Stimulated activated naive B cell treated with anti-CD40 and anti-IgM and Interleukin-4, amounts not matched to agents 10 μg/mL and 1 μg/mL and 100 μg/mL, for 72 hours (primary cell): ENCODE results near the gene PDE6H.
A peak's percentile ranks its signal among the peaks of the same experiment; 100 is the strongest.

Experiments
- ATAC-seq, 2 donors: fragments of 150-1000 bp; cut with Tn5 transposase; replicated peaks; 2 replicates each; pipeline ENCODE4 v1.10.0; 2021; ENCODE audit warnings: moderate library complexity in 1 of 2
- DNase-seq: peaks from one replicate; pipeline ENCODE4 v3.0.0; 2021
- H3K27ac Mint-ChIP-seq: one replicate; pipeline ENCODE4 v1.8.0; 2022; ENCODE audit warnings: mild to moderate bottlenecking, mixed read lengths
- H3K27me3 Mint-ChIP-seq, 2 donors: one replicate each; pipeline ENCODE4 v1.8.0; 2022; ENCODE audit warnings: mixed read lengths in 2 of 2
- H3K36me3 Mint-ChIP-seq, 2 donors: one replicate each; pipeline ENCODE4 v1.8.0; 2022; ENCODE audit warnings: mixed read lengths in 2 of 2, mild to moderate bottlenecking in 1 of 2
- H3K4me1 Mint-ChIP-seq, 2 donors: one replicate each; pipeline ENCODE4 v1.8.0; 2022; ENCODE audit warnings: mixed read lengths in 2 of 2, mild to moderate bottlenecking in 1 of 2
- H3K4me3 Mint-ChIP-seq, 2 donors: one replicate each; pipeline ENCODE4 v1.8.0; 2022; ENCODE audit warnings: mild to moderate bottlenecking in 2 of 2, mixed read lengths in 2 of 2, moderate library complexity in 1 of 2
- H3K9me3 Mint-ChIP-seq, 2 donors: one replicate each; pipeline ENCODE4 v1.8.0; 2022; ENCODE audit warnings: mixed read lengths in 2 of 2, mild to moderate bottlenecking in 1 of 2

The PDE6H gene

DNA sequence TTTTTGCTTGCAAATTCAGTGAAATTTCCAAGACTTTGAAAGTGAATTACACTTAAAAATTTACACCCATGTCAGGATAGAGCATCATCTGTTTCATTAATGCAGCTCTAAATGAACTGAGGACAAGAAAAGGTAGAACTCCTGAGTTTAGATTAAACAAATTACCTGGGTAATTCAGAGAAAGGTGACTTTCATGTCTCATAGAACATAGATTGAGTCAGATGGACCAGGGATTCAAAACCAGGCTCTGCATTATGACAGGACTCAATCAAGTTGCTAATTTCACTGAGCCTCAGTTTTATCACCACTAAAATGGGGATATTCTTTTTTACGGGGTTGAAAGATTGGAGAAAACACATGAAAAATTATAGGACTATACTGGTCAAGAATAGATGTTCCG lies 15.9 kb upstream of the PDE6H start:
- Mint-ChIP-seq H3K36me3 (peaks cover 10 to 20% of the 10 kb centered on the region in 2 donors), H3K4me1 (peaks cover 44 to 72% of the 10 kb centered on the region in 2 donors), H3K27me3 (no peaks in the 10 kb centered on the region), H3K27ac (peak overlapping the region; percentile 74), H3K9me3 (no peaks in the 10 kb centered on the region), H3K4me3 (peak overlapping the region in 1 of 2 donors; percentile 45)
- no peak for ATAC-seq
- DNase-seq: no peak

DNA sequence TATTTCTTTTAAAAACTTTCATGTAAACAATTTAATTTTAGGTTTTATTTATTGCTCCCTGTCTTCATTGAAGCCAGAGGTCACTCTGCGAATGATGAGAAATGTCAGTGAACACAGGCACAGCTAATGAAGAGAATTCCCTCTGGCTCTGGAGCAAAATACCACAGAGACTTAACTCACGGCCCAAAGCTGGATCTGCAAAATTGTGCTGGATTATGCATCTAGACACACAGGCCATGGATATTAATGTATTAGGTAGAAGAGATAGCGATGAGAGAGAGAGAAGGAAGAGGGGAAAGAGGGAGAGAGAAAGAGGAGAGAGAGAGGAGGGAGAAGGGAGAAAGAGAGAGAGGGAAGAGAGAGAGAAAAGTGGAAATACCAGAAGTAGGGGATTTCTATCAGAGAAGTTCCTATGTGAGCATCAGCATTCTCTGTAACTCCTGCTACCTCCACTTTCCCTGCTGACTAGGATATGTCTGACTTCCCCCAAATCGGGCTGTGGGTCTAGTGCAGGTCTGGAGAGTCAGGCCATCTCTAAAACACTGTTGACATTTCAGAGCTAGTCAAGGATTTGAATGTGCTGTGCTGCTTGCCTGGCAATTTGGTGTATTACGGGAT lies 15.2 kb upstream of the PDE6H start:
- peaks cover 10 to 16% of the 10 kb centered on the region in 2 donors for H3K36me3 Mint-ChIP-seq

DNA sequence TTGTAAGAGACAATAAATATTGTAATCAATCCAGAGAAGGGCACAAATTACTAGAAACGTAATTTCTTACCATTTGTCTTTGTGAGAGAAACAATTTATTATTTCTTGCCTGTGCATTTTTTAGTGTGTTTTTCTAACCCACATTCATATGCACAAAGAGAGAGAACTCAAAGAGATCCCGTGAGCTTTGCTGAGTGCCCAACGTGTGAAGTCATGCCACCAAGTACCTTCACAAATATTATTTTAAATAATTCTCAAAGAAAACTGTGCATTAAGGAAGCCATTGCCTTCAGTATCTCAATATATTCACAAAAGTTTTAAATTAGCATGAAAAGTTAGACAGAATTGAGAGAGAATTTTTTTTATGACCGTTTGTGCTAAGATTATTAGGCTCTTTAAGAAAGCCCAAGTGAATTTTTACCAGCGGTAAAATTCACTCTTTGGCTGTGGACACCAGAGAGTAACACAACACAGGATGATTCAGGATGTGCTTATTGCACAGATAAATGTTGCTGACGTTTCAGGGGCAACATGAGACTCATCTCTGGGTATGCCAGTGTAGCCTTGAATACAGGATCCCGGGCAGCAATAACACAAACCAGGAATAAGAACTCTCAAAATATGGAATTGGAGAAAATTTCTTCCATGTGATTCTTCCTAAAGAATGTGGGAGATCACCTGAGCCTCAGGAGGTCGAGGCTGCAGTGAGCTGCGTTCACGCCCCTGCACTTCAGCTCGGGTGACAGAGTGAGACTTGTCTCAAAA lies 14.3 kb upstream of the PDE6H start:
- DNase-seq: no peak
- H3K4me1 Mint-ChIP-seq: peaks cover 36 to 64% of the 10 kb centered on the region in 2 donors
- peak overlapping the region; percentile 98 for H3K27ac Mint-ChIP-seq
- ATAC-seq: no peak
- H3K4me3 Mint-ChIP-seq: peak overlapping the region; percentile 98 to 99
- H3K9me3 Mint-ChIP-seq: no peaks in the 10 kb centered on the region
- H3K27me3 Mint-ChIP-seq: no peaks in the 10 kb centered on the region
- H3K36me3 Mint-ChIP-seq: peaks cover 10 to 16% of the 10 kb centered on the region in 2 donors

More for the DNA sequence above, 15.2 kb upstream of the PDE6H start:
- ATAC-seq (no peak), DNase-seq (no peak)
- no peaks in the 10 kb centered on the region for H3K9me3 Mint-ChIP-seq
- H3K27ac Mint-ChIP-seq: peak overlapping the region; percentile 98
- peak overlapping the region; percentile 69 to 98 for H3K4me3 Mint-ChIP-seq
- peaks cover 38 to 66% of the 10 kb centered on the region in 2 donors for H3K4me1 Mint-ChIP-seq
- no peaks in the 10 kb centered on the region for H3K27me3 Mint-ChIP-seq

DNA sequence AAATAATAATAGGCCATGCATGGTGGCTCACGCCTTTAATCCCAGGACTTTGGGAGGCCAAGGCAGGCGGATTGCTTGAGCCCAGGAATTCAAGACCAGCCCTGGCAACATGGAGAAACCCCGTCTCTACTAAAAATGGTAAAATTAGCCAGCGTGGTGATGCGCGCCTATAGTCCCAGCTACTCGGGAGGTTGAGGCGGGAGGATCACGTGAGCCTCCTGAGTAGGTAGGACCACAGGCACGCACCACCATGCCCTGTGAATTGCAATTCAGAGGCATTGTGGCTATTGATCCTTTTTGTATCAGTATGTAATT lies 13.8 kb upstream of the PDE6H start:
- Mint-ChIP-seq H3K9me3 (no peaks in the 10 kb centered on the region), H3K36me3 (peaks cover 10 to 16% of the 10 kb centered on the region in 2 donors), H3K27ac (peak overlapping the region; percentile 98), H3K27me3 (no peaks in the 10 kb centered on the region), H3K4me1 (peaks cover 35 to 64% of the 10 kb centered on the region in 2 donors), H3K4me3 (peak overlapping the region; percentile 98 to 99)
- ATAC-seq (no peak), DNase-seq (no peak)

DNA sequence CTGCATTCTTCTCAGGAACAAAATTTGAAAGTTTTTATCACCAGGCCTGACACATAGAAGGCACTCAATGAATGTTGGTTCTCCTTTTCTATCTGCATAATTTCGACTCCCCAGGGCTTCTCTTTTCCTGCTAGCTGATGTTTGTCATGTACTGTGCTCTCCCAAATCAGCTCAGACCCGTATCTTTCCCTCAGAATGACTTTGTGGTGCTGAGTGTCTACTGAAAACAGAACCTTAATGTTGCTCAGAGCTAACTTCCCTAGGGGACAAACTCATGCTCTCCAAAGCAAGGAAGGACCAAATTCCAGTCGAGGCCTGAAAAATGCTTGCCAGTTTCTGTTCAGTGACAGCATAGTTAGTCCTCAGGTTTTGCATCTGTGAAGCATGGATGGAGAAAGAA lies 13.4 kb upstream of the PDE6H start:
- no peaks in the 10 kb centered on the region for H3K9me3 Mint-ChIP-seq
- H3K36me3 Mint-ChIP-seq: peaks cover 10 to 14% of the 10 kb centered on the region in 2 donors
- H3K27ac Mint-ChIP-seq: peak overlapping the region; percentile 98
- H3K4me1 Mint-ChIP-seq: peaks cover 33 to 62% of the 10 kb centered on the region in 2 donors
- ATAC-seq (peak; percentile 35 to 36), DNase-seq (no peak)
- H3K27me3 Mint-ChIP-seq: no peaks in the 10 kb centered on the region
- H3K4me3 Mint-ChIP-seq: peak overlapping the region; percentile 98 to 99

DNA sequence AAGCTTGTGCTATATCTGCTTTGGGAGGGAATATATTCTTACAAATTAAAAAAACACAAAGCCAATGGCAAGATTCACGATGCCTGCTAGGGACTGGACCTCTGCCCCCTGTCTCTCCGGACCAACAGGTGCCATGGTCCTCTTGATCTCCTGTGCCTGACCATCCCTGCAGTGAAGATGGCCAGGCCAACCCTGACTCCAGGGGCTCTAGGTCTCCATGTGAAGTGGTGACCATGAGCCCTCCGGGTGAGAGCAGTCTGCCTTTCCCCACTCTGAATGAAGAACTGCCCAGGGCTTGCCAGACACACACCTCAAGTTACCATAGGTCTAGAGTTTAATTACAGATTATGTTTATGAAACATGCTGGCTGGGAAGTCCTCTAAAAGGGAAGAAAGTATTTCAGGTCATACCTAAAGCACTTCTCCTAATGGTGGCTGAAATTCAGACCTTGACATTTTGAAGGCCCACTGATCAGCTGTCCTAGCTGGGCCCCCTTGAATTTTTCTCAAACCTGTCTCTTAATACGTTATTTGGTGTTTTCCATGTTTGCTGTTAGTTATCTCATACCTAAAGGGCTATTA lies 12.8 kb upstream of the PDE6H start:
- H3K27me3 Mint-ChIP-seq: no peaks in the 10 kb centered on the region
- H3K27ac Mint-ChIP-seq: peak overlapping the region; percentile 98
- peaks cover 31 to 63% of the 10 kb centered on the region in 2 donors for H3K4me1 Mint-ChIP-seq
- DNase-seq (no peak), ATAC-seq (no peak)
- no peaks in the 10 kb centered on the region for H3K9me3 Mint-ChIP-seq
- H3K36me3 Mint-ChIP-seq: peaks cover 10 to 12% of the 10 kb centered on the region in 2 donors
- H3K4me3 Mint-ChIP-seq: peak overlapping the region; percentile 98 to 99

DNA sequence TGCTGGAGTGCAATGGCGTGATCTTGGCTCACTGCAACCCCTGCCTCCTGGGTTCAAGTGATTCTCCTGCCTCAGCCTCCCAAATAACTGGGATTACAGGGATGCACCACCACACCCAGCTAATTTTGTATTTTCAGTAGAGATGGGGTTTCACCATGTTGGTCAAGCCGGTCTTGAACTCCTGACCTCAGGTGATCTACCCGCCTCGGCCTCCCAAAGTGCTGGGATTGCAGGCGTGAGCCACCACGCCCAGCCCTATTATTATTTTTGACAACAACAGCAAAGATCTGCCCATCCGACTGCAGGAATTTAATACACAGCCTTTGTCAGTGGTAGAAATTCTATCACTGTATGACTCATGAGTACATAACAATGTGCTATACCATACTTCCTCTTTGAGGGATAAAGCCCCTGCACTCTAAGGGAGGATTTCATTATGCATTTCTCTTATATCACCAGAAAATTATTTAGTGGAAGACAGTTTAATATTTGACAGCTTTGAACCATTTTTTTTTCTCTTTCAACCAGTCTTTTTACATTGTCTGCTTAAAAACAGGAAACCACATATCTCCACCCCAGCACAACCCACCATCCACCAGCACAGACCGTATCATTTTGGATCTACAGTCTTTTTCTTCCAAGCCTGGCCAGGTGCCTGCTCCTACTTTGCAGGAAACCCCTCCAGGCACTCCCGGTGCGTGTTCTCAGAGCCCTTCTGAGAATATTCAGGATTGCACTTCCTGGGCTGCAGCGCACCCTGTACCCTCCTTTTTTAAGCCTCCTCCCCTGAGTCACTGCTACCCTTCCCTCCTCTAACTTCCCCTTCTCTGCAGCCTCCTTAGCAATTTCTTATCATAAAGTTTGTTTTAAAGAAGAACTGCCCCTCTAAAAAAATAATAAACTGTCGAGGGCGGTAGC lies 12.0 kb upstream of the PDE6H start:
- H3K4me3 Mint-ChIP-seq: peak overlapping the region; percentile 98 to 99
- ATAC-seq (peak; percentile 62 to 63), DNase-seq (no peak)
- no peaks in the 10 kb centered on the region for H3K27me3 Mint-ChIP-seq
- peaks cover 10 to 12% of the 10 kb centered on the region in 2 donors for H3K36me3 Mint-ChIP-seq
- peak overlapping the region; percentile 98 for H3K27ac Mint-ChIP-seq
- peaks cover 33 to 68% of the 10 kb centered on the region in 2 donors for H3K4me1 Mint-ChIP-seq
- H3K9me3 Mint-ChIP-seq: no peaks in the 10 kb centered on the region

DNA sequence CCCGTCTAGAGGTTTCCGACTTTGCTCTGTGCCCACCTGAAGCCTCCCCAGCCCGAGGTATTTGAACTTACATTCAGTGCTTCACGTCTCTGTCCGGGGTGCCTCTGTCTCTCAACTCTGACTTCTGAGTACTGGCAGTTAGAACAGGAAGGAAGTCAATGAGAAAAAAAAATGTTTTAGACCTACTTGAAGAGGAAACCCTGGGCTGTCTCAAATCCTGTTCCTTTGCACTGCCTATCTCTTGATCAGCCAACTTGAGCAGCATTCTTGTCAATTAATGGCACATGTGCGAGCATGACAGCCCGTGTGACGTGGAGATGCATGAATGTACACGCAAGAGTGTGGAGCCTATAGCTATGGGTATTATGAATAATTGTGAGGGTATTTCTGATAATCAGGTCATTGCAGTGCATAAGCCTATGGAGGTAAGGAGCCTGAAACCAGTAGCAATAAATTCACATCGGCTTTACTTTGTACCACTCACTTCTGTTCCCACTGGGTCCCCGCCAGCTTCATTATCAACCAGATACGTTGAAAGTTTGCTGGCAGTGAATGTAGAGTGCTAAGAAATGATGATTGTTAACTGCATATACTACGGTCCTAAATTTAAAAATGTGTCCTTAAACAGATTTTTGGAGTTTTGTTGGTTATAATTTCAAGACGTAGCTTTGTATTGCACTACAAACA lies 11.2 kb upstream of the PDE6H start, which contains the start of gene ARHGDIB:
Gene ARHGDIB (minus strand): TSS at position 136 of the 687 bp plus-strand sequence. CDS start 10,889 bp downstream, outside the sequence.
- ATAC-seq (peak; percentile 70 to 75), DNase-seq (peak; percentile 71)
- Mint-ChIP-seq H3K4me3 (peak within 1 kb of the TSS; percentile 98 to 99), H3K9me3 (no peaks in the 10 kb centered on the region), H3K27me3 (no peaks in the 10 kb centered on the region), H3K36me3 (peaks cover 10 to 12% of the 10 kb centered on the region in 2 donors), H3K27ac (peak within 1 kb of the TSS; percentile 98), H3K4me1 (peaks cover 33 to 62% of the 10 kb centered on the region in 2 donors)

DNA sequence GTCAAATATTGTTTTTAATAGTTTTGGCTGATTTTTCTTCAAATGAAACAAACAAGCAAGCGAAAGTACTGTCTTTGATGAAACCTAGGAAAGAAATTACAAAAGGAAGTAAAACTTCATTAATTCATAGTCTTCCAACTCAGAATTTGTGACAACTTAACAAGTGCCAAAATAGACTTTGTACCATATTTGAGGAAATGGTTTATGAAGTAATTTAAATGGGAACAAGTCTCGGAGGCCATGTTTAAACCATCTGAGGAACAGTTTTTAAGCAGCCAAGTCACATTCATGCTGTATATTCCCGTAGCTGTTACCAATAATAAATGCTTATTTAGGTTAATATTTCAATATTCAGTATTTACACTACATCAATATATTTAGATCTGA lies 10.7 kb upstream of the PDE6H start:
- ATAC-seq (no peak), DNase-seq (no peak)
- H3K27ac Mint-ChIP-seq: peak overlapping the region; percentile 98
- no peaks in the 10 kb centered on the region for H3K9me3 Mint-ChIP-seq
- H3K27me3 Mint-ChIP-seq: no peaks in the 10 kb centered on the region
- H3K36me3 Mint-ChIP-seq: peaks cover 10 to 12% of the 10 kb centered on the region in 2 donors
- peak overlapping the region; percentile 98 to 99 for H3K4me3 Mint-ChIP-seq
- peaks cover 30 to 57% of the 10 kb centered on the region in 2 donors for H3K4me1 Mint-ChIP-seq

DNA sequence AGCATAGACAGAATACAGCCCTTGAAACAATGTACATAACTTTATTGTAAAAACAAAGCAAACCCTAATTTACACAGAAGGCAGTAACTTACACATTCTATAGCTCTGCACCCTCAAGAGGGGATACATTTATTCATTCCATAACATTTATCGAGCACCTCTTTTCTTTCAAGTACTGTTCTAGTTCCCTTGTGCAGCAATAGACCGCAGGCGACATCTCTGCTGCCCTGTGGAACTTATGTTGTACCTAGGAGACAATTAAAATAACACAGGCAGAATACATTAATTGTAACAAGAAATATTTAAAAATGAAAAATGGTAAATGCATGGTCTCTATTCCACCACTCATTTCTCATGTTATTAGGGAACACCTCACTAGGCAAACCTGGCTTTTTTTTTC lies 10.0 kb upstream of the PDE6H start:
- no peak for DNase-seq
- no peaks in the 10 kb centered on the region for H3K9me3 Mint-ChIP-seq
- no peak for ATAC-seq
- peaks cover 8% of the 10 kb centered on the region in 2 donors for H3K36me3 Mint-ChIP-seq
- peaks cover 26 to 50% of the 10 kb centered on the region in 2 donors for H3K4me1 Mint-ChIP-seq
- no peaks in the 10 kb centered on the region for H3K27me3 Mint-ChIP-seq
- peak overlapping the region; percentile 66 for H3K27ac Mint-ChIP-seq
- H3K4me3 Mint-ChIP-seq: no peak overlapping the region

DNA sequence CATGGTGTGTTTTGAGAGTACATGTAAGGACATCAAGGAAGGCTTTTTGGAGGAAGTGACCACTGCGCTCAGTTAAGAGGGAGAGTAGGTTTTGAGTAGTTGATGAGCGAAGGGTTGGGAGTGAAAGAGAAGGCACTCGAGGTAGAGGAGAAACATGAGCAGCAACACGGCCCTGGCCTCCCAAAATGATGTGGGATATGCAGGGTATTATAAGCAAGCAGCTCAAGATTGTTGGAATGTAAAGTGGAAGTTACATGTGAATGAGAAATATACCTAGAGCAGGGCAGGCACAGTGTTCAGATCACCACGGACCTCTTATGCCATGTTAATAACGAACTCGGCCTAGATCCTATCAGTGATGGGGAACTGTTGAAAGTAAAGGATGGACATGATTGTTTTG lies 9.3 kb upstream of the PDE6H start:
- peaks cover 23 to 44% of the 10 kb centered on the region in 2 donors for H3K4me1 Mint-ChIP-seq
- DNase-seq: no peak
- H3K36me3 Mint-ChIP-seq: peaks cover 4 to 8% of the 10 kb centered on the region in 2 donors
- H3K27me3 Mint-ChIP-seq: no peaks in the 10 kb centered on the region
- H3K27ac Mint-ChIP-seq: peak overlapping the region; percentile 67
- H3K9me3 Mint-ChIP-seq: no peaks in the 10 kb centered on the region
- no peak overlapping the region for H3K4me3 Mint-ChIP-seq
- no peak for ATAC-seq

DNA sequence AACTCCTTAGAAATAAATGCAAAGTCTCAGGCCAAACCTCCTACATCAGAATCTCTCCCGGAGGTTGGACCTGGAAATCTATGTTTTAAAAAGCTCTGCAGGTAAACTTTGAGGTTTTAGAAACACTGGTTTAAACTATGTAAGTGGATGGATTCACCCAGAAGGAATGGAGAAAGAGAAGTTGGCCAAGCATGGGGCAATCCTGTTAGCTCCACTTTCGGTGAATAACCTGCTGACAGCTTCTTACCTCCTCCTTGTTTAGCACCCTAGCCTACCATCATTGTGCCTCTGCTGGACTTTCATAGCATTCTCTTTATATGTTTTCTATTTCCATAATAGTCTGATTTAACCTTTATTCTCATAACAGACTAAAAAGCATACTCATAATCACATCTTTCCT lies 8.4 kb upstream of the PDE6H start:
- no peaks in the 10 kb centered on the region for H3K36me3 Mint-ChIP-seq
- DNase-seq (no peak), ATAC-seq (no peak)
- H3K4me3 Mint-ChIP-seq: no peak overlapping the region
- H3K9me3 Mint-ChIP-seq: no peaks in the 10 kb centered on the region
- no peak overlapping the region for H3K27ac Mint-ChIP-seq
- H3K4me1 Mint-ChIP-seq: peaks cover 17 to 35% of the 10 kb centered on the region in 2 donors
- no peaks in the 10 kb centered on the region for H3K27me3 Mint-ChIP-seq

DNA sequence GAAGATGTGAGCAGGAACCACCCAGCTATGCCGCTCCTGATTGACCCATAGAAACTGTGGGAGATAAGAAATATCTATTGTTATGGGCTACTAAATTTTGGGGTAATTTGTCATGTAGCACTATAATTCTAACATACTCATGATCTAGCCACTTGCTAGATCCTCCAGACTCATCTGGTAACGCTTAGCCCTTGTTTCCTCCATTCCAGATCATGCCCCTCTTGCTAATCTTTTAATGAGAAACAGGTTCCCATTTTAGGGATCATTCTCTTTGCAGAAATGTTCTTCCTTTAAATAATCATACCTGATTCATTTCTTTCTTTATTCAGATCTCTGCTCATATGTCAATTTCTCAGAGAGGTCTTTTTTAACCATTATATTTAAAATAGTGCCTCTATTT lies 7.6 kb upstream of the PDE6H start:
- Mint-ChIP-seq H3K9me3 (no peaks in the 10 kb centered on the region), H3K4me1 (peaks cover 12 to 27% of the 10 kb centered on the region in 2 donors), H3K27me3 (no peaks in the 10 kb centered on the region), H3K4me3 (no peak overlapping the region), H3K27ac (no peak overlapping the region), H3K36me3 (no peaks in the 10 kb centered on the region)
- no peak for DNase-seq
- no peak for ATAC-seq
